Sigmoid colon (tissue), 4 donors: ENCODE data around the gene PALM.

ENCODE experiments used
- CTCF ChIP-seq, 4 experiments: fragments of 450-650 bp in 3 of 4; fragments of 200-600 bp in 1 of 4; IDR thresholded peaks; one replicate each; pipeline ENCODE4 v1.5.1; 2016 to 2019; ENCODE audit warnings: antibody characterized with exemption in 4 of 4, mild to moderate bottlenecking in 3 of 4, moderate library complexity in 2 of 4
- EP300 ChIP-seq, 4 donors: sonication (generic); formaldehyde crosslinking; IDR thresholded peaks; one replicate each; pipeline ENCODE4 v1.6.1; 2017; ENCODE audit warnings: antibody characterized with exemption in 4 of 4

GRCh38 chr19:677601-678436 is 30.9 kb upstream of the PALM start:
- TF ChIP-seq CTCF (IDR thresholded peaks at IDR 0.05): no peak
- TF ChIP-seq EP300 (IDR thresholded peaks at IDR 0.05): no peak
